NCI-H69 (cell line): ENCODE measurements around the gene NEDD4L.
"Not testable (repeated sequence)": the region's sequence is repeated elsewhere in the genome, so short reads cannot be mapped to it uniquely, and the experiment has no call there.

ENCODE experiments used
- DNase-seq: peaks from one replicate; lab custom pipeline; 2025; lab: John Stamatoyannopoulos, UW

NEDD4L gene

DNA sequence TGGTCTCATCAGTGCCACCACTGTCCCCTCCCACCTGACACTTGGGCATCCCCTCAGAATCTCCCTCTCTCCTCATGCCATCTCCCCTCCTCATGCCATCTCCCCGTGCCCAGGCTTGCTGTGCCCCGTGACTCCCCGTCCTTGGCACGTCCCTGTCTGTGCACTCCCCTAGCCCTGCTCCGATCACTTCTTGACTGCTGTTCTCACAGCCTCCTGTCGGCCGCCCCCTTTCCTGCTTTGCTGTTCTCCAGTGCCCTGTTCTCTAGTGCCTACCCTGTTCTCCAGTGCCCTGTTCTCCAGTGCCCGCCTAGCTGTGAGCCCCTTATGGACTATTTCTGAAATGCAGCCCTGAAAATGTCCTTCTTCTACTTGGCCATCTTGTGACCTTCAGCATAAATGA, 331.0 kb downstream of the NEDD4L start:
- no peak for DNase-seq

- no peak for DNase-seq
Measured at GRCh38 chr18:58378411-58379379, 334.7 kb downstream of the NEDD4L start.

DNA sequence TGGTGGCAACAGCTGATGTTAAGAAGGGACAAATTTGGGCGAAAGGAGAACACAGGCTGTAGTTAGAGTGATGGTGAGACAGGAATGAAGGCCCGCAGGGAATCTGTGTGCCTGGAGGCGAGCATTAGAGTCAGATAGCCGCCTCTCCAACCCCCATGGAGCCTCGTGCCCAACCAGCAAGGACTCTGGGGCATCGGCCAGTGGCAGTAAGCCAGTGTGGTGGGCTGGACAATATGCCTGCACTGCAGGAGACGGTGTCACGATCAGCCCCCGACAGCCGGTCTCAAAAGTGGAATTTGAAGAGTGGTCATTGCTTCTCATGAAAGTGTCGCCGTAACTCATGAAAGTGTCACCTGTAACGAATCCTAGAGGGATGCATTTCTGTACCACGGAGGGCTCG, 335.4 kb downstream of the NEDD4L start:
- DNase-seq: no peak

- DNase-seq: not testable (repeated sequence)
Measured at GRCh38 chr18:58380113-58380512, 336.1 kb downstream of the NEDD4L start.

DNA sequence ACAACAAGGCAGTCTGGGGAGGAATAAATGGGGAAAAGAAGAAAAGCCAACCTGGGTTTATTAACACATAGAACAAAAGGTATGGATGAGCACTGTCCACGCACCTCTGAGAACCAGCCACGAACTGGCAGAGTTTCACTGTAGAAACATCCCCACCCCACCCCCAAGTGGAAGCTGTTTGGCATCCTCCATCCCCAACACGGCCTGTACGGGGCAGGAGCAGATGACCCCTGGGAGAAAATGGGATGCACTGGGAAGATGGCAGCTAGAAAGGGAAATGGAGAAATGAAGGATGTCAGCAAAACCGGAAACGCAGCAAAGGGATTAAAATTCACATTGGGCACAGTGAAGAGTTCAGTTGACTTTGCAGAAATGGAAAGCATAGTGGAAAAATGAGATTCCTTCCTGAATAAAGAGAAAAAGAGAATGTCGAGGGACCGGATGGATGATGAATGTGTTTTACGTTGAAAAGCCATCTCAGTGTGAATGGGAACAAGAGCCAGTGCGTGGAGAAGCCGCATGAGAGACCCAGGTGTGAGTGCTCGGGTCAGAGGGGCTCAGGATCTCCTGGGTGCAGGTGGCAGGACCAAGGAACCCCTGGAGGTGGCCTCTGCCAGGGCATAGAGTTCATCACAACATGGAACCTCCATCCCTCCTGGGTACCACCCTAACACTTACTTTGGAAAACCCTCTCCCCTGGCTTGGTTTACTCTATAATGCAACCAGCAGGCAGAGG, 337.8 kb downstream of the NEDD4L start:
- no peak for DNase-seq

GRCh38 chr18:58382446-58382845, 338.4 kb downstream of the NEDD4L start:
- no peak for DNase-seq

DNA sequence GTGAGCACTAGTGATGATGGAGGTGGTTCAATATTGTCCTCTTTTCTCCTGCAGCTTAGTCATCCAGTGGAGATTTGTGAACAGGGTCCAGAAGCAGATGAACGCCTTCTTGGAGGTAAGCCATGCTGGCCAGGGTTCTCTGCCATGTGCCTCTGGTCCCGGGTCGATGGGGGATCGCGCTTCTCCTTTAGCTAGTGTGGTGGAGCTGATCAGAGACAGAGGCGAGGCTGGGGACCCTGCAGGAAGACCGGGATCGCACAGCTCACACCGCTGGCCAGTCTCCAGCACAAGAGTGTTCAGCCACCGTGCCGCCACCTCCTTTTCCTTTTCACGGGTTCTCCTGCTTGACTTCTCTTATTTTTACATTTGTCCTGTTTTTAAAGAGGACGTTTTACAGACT, 341.4 kb downstream of the NEDD4L start:
- no peak for DNase-seq

DNA sequence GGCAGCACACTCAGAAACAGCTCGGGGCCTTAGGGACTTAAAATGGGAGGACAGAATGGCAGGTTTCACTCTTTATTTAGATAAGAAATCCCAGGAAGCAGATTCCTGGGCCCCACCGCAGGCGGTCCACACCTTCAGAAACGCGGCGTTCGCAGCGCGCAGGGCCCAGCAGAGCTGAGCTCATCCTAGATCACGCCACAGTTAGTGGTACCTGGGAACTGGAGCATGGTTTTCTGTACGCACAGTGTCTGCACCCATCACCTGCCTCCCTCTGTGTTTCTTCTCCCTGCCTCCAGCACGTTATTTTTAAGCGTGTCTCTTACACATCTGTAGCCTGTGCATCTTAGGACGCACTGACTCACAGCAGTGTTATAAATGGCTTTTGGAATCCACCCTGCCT, 342.8 kb downstream of the NEDD4L start:
- no peak for DNase-seq

DNA sequence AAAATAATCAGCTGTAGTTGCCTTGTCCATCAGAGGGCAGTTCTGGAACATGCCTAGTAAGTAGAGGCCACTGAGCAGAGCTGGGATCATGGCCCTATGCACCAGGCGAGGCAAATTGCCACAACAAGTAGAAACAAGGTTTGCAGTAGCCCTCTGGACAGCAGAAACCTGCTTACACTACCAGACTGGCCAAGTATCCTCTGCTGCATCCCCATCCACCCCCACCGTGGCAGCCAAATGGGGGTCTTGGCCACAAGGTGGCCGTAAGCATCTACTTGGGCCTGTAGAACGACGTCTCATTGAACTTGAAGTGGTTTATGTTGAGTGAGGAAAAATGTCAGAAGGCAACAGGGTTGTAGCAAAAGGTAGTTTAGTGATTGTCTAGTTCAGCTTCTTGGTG, 343.7 kb downstream of the NEDD4L start:
- DNase-seq: no peak

DNA sequence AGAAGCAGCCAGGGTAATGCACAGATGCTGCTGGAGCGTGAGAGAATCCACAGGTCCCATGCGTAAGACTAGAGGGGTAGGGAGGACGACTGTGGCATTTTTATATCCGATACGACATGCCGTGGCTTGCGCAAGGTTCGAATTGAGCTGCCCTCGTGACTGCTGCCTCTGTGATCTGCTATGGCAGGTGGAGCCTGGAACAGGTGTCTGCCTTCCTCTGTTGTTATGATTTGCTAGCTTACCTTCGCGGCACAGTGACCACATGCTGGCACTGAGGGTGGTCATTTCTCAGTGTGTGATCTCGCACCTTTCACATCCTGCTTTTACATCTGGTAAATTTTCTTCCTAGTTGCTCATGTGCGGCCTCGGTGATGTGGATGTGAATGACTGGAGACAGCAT, 344.7 kb downstream of the NEDD4L start:
- DNase-seq: no peak

DNA sequence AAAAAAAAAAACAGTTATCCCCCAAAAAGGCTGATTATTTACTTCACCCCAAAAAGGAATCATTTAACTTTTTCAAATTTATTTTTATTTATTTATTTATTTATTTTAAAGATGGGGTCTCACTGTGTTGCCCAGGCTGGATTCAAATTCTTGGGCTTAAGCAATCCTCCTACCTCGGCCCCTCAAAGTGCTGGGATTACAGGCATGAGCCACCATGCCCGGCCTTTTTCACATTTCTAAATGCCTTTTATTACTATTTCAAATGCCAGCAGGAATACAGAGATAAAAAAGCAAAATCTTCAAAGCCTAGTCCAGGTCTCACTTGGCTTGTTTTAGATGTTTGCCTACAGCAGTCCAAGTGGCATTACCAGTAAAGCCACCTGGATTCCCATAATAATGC, 345.7 kb downstream of the NEDD4L start:
- DNase-seq: no peak

GRCh38 chr18:58390399-58390798, 346.4 kb downstream of the NEDD4L start:
- DNase-seq: no peak

DNA sequence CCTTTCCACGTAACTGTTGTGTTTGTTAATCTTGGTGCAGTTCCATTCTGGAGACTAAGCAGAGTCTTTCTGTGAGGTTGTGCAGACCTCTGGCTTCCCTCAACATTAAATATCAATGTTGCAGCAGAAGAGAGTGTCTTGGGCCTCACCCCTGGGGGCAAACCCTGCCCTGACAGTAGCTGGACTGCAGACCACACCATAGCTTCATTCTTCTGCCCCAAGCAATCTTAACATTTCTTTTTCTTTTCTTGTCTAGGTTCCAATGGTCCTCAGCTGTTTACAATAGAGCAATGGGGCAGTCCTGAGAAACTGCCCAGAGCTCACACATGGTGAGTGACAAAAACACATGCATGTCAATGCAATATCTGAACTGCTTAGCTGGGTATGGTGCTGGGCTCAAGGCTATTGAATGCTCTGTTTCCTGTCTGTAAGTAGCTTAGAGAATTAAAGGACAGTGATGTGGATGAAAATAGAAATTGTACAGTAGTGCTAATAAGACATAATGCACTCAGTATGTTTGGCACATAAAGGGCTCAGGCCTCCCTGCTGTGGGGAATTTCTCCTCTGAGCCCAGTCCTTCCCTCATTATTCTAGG, 347.3 kb downstream of the NEDD4L start:
- no peak for DNase-seq

- DNase-seq: no peak
Measured at GRCh38 chr18:58391932-58392323, 347.9 kb downstream of the NEDD4L start.

DNA sequence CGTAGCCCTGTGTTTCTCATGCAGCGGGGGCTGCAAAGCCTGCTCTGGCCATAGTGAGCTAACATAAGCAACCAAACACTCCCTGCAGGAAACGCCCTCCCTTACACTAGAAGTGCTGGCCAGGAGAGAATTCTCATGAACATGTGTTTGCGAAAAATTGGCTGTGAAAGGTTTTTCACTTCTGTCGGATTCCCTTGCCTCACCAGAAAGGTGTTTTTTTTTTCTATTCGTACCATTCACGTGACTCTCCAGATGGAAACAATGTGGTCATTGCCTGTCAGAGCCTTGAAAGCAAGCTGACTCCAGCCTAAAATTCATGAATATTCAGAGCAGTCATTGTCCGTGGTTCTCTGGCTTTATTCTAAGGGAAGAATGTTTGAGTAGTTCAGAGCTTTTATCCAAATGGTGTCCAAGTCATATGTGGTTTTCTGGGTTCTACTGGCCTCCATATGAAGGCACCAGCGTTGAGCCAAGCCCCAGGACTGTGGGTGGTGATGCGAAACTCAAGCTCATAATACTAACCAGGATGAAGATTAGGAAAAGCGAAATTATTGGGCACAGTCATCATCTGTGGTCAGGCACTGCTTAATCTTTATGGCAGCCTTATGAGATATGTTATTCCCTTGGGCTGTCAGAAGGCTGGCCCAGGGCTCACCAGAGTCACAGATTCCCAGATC, 348.4 kb downstream of the NEDD4L start:
- DNase-seq: no peak

DNA sequence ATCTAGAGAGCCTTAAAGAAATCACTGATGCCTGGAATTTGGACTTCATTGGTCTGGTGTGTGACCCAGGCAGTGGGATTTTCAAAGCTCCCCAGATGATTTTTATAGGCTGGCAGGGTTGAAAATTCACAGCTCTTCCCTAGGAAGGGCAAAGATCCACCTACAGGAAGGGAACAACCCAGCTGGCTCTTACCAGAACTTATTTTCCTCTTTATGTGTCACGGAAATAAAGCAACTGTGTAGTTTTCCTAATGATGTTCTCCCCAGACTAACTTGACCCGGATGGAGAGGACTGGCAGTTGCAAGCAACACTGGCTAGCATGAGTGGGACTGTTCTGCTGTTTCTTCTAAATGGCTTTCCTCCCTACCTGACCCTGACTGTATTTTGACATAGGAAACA, 349.3 kb downstream of the NEDD4L start:
- no peak for DNase-seq

- no peak for DNase-seq
Measured at GRCh38 chr18:58394046-58394445, 350.0 kb downstream of the NEDD4L start.

DNA sequence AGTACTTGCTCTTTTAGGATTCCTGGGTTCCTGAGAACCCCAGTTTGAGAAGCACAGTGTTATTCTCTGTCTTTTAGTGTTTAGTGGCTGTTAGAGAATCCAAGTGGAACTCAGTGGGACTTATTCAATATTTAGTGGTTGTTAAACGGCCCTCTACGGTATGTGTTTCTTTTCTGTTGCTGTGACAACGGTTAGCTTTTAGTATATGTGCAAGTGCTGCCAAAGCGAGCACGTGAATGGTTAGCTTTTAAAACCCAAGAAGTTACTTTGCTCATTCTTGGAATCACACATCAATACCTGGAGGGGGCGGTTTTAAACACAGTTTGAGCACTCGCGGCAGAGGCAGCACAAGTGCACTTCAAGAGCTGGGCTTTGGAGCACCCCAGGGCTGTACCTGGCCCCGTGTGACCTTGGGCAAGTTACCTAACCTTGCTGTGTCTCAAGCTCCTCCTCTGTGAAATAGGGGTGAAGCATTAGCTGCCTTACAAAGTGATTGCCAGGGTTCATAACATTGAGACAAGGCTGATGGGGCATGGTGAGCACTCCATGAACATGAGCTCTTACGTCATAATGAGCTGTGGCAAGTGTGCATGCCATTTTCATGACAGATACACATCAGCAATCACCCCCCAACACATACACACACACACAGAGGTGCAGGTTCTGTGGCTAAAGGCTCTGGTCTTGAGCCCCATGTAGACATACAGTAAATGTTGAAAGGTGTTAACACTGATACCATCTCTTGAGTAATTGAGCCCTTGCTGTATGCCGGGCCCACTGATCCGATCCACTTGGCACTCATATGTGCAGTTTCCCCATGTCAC, 350.8 kb downstream of the NEDD4L start:
- no peak for DNase-seq

GRCh38 chr18:58396144-58396543, 352.1 kb downstream of the NEDD4L start:
- no peak for DNase-seq

DNA sequence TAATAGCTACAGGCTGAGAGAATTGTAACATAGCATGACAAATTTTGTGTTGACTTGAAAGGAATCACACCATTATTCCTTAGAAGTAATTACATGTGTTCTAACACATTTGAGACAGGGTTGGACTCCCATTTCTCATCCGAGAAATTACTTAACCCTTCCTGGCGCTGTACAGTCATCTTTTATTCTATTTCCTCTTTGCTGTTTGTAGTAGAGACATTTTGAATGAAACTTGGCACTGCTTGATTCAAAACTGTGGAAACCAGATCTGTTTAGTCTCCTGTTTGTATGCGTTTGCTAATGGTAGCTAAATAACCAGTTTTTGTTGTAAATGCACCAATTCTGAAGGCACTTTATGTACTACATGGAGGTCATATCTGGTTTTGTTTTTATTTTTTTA, 352.9 kb downstream of the NEDD4L start:
- DNase-seq: no peak

GRCh38 chr18:58397385-58398132, 353.5 kb downstream of the NEDD4L start:
- DNase-seq: no peak
